Liver (tissue), 9 donors: ENCODE results near the gene SHC3. TPM values are rescaled to one million over a fixed set of nuclear protein-coding genes. Genes with fewer than 3 reads are reported as not detected.

ENCODE experiments used
- DNase-seq: peaks from one replicate; pipeline ENCODE4 v3.0.0-alpha.2; 2017; ENCODE audit warnings: low spot score
- H3K27ac ChIP-seq, 2 donors: one replicate each; pipeline ENCODE4 v1.7.0; 2013; ENCODE audit warnings: inconsistent platforms in 2 of 2, low read length in 2 of 2, control low read depth in 1 of 2, low read depth in 1 of 2, mild to moderate bottlenecking in 1 of 2
- H3K27me3 ChIP-seq, 4 donors: one replicate each; pipeline versions ENCODE4 v1.6.1 to v1.7.0; 2013; ENCODE audit warnings: low read length in 3 of 4, inconsistent platforms in 1 of 4, mild to moderate bottlenecking in 1 of 4, moderate library complexity in 1 of 4; ENCODE audit not compliant: control insufficient read depth in 4 of 4, insufficient read depth in 4 of 4
- H3K36me3 ChIP-seq, 4 donors: one replicate each; pipeline versions ENCODE4 v1.6.1 to v1.7.0; 2013; ENCODE audit warnings: low read length in 3 of 4, mild to moderate bottlenecking in 3 of 4, low read depth in 1 of 4, moderate library complexity in 1 of 4; ENCODE audit not compliant: control insufficient read depth in 4 of 4, insufficient read depth in 3 of 4
- H3K4me1 ChIP-seq, 4 donors: one replicate each; pipeline versions ENCODE4 v1.6.1 to v1.7.0; 2013; ENCODE audit warnings: low read length in 3 of 4, mild to moderate bottlenecking in 3 of 4, moderate library complexity in 1 of 4; ENCODE audit not compliant: control insufficient read depth in 4 of 4, insufficient read depth in 4 of 4
- H3K4me3 ChIP-seq, 3 donors: one replicate each; pipeline versions ENCODE4 v1.6.1 to v1.7.0; 2013; ENCODE audit warnings: low read length in 3 of 3, control low read depth in 1 of 3, low read depth in 1 of 3, mild to moderate bottlenecking in 1 of 3
- H3K9ac ChIP-seq, 2 donors: one replicate each; pipeline ENCODE4 v1.7.0; 2013; ENCODE audit warnings: low read length in 2 of 2, mild to moderate bottlenecking in 2 of 2, moderate library complexity in 2 of 2, control low read depth in 1 of 2, low read depth in 1 of 2
- H3K9me3 ChIP-seq, 4 donors: one replicate each; pipeline versions ENCODE4 v1.6.1 to v1.7.0; 2013; ENCODE audit warnings: low read length in 3 of 4; ENCODE audit not compliant: control insufficient read depth in 4 of 4
- ATF3 ChIP-seq: IDR thresholded peaks from 2 replicates; pipeline ENCODE4 v1.6.1; 2016; ENCODE audit warnings: antibody characterized with exemption
- EGR1 ChIP-seq, 2 donors: IDR thresholded peaks; 2 replicates each; pipeline ENCODE4 v1.6.1; 2016 to 2018; ENCODE audit warnings: antibody characterized with exemption in 2 of 2, low read depth in 2 of 2
- FOXA1 ChIP-seq: IDR thresholded peaks from 2 replicates; pipeline ENCODE4 v1.6.1; 2016; ENCODE audit warnings: antibody characterized with exemption
- FOXA2 ChIP-seq: IDR thresholded peaks from 2 replicates; pipeline ENCODE4 v1.6.1; 2016; ENCODE audit warnings: antibody characterized with exemption
- GABPA ChIP-seq, 2 donors: IDR thresholded peaks in 1 of 2; conservative IDR thresholded peaks in 1 of 2; 2 replicates each; pipeline ENCODE4 v1.6.1; 2016; ENCODE audit warnings: antibody characterized with exemption in 2 of 2, mild to moderate bottlenecking in 1 of 2, moderate library complexity in 1 of 2
- HNF4A ChIP-seq, 2 donors: conservative IDR thresholded peaks; 2 replicates each; pipeline ENCODE4 v1.6.1; 2016; ENCODE audit warnings: antibody characterized with exemption in 2 of 2, mild to moderate bottlenecking in 2 of 2
- HNF4G ChIP-seq: IDR thresholded peaks from 2 replicates; pipeline ENCODE4 v1.6.1; 2016; ENCODE audit warnings: antibody characterized with exemption
- JUND ChIP-seq, 2 donors: IDR thresholded peaks; 2 replicates each; pipeline ENCODE4 v1.6.1; 2016; ENCODE audit warnings: antibody characterized with exemption in 2 of 2
- NR2F2 ChIP-seq: IDR thresholded peaks from 2 replicates; pipeline ENCODE4 v1.6.1; 2016; ENCODE audit warnings: antibody characterized with exemption
- RAD21 ChIP-seq, 2 donors: IDR thresholded peaks; 2 replicates each; pipeline ENCODE4 v1.6.1; 2016; ENCODE audit warnings: antibody characterized with exemption in 2 of 2, mild to moderate bottlenecking in 2 of 2
- REST ChIP-seq: IDR thresholded peaks from 2 replicates; pipeline ENCODE4 v1.6.1; 2016; ENCODE audit warnings: antibody characterized with exemption, mild to moderate bottlenecking
- RXRA ChIP-seq, 2 donors: IDR thresholded peaks; 2 replicates each; pipeline ENCODE4 v1.6.1; 2017 to 2018; ENCODE audit warnings: antibody characterized with exemption in 2 of 2, mild to moderate bottlenecking in 1 of 2
- SP1 ChIP-seq: IDR thresholded peaks from 2 replicates; pipeline ENCODE4 v1.6.1; 2018; ENCODE audit warnings: antibody characterized with exemption, mild to moderate bottlenecking
- TAF1 ChIP-seq: conservative IDR thresholded peaks from 2 replicates; pipeline ENCODE4 v1.6.1; 2016; ENCODE audit warnings: antibody characterized with exemption, mild to moderate bottlenecking
- YY1 ChIP-seq: IDR thresholded peaks from 2 replicates; pipeline ENCODE4 v1.6.1; 2016; ENCODE audit warnings: antibody characterized with exemption, mild to moderate bottlenecking
- ZBTB33 ChIP-seq: IDR thresholded peaks from 2 replicates; pipeline ENCODE4 v1.6.1; 2016; ENCODE audit warnings: antibody characterized with exemption
- WGBS: extraction: QIAGEN DNeasy Blood & Tissue Kit; methylation state at CpG from one replicate; pipeline ENCODE4 v1.1.7; 2013; 5-methylcytosine and 5-hydroxymethylcytosine counted together
- polyA plus RNA-seq, 2 donors: library from polyadenylated mRNA; stranded (reverse) in 1 of 2; unstranded in 1 of 2; fragments of 200-250 nt in 1 of 2; fragments of >200 nt in 1 of 2; fragmentation: Nextera tagmentation in 1 of 2; extraction: Ambion mirVana in 1 of 2; gene quantifications; one replicate each; pipeline versions ENCODE4 v1.2.1 to v1.2.3, GENCODE V29; 2013 to 2015
- total RNA-seq, 2 donors: library from RNA; depleted of rRNA; stranded (reverse); fragments of >200 nt; gene quantifications; one replicate each; pipeline ENCODE4 v1.2.3, GENCODE V29; 2014
- TF ChIP-seq, protein P1 (sequence below): IDR thresholded peaks from 2 replicates; pipeline ENCODE4 v1.6.1; 2016; ENCODE audit warnings: antibody characterized with exemption
- donor health status: healthy.
- donor health status: healthy.
- donor health status: healthy.
- donor health status: healthy.
- donor health status: healthy.

Gene SHC3
- total and polyA plus RNA-seq, 4 donors = 0.03 to 0.08 (median 0.04) TPM

- H3K27ac ChIP-seq = no peak overlapping the region
- DNase-seq = no peak
- TF ChIP-seq, protein P1, sequence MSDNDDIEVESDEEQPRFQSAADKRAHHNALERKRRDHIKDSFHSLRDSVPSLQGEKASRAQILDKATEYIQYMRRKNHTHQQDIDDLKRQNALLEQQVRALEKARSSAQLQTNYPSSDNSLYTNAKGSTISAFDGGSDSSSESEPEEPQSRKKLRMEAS = no peak
- TF ChIP-seq HNF4G (no peak), TAF1 (no peak), GABPA (IDR thresholded peaks at IDR 0.05 in 1 of 2, conservative IDR thresholded peaks at IDR 0.05 in 1 of 2) (no peak), NR2F2 (no peak), EGR1 (IDR thresholded peaks at IDR 0.05; ENCODE audit: low read depth in 2 of 2) (no peak), YY1 (no peak), RXRA (IDR thresholded peaks at IDR 0.05) (no peak), REST (no peak), FOXA2 (no peak), FOXA1 (no peak), JUND (IDR thresholded peaks at IDR 0.05) (no peak), ATF3 (no peak)
- H3K27me3 ChIP-seq = no peaks in the 10 kb centered on the region
- no peaks in the 10 kb centered on the region for H3K9me3 ChIP-seq
- H3K4me1 ChIP-seq = no peaks in the 10 kb centered on the region
- no peaks in the 10 kb centered on the region for H3K36me3 ChIP-seq
- H3K9ac ChIP-seq = no peak overlapping the region
- H3K4me3 ChIP-seq = no peak overlapping the region
- 88% methylated on average over 1 of the region's 1 CpG for WGBS
Observed at GRCh38 chr9:89013660-89014059, 165.0 kb downstream of the SHC3 start.

GRCh38 chr9:89012294-89013042, 166.2 kb downstream of the SHC3 start:
- no peak for TF ChIP-seq NR2F2
- H3K36me3 ChIP-seq = no peaks in the 10 kb centered on the region
- 88% methylated on average over 13 of the region's 13 CpGs for WGBS

GRCh38 chr9:89011683-89012082, 166.9 kb downstream of the SHC3 start:
- no peak for DNase-seq
- H3K27me3 ChIP-seq = no peaks in the 10 kb centered on the region
- TF ChIP-seq RXRA (IDR thresholded peaks at IDR 0.05) = no peak
- TF ChIP-seq FOXA2 = no peak
- no peak for TF ChIP-seq TAF1
- TF ChIP-seq EGR1 (IDR thresholded peaks at IDR 0.05; ENCODE audit: low read depth in 2 of 2) = no peak
- no peak for TF ChIP-seq SP1
- no peak for TF ChIP-seq RAD21 (IDR thresholded peaks at IDR 0.05)
- no peak for TF ChIP-seq NR2F2
- no peak for TF ChIP-seq HNF4A (conservative IDR thresholded peaks at IDR 0.05)
- TF ChIP-seq GABPA (IDR thresholded peaks at IDR 0.05 in 1 of 2, conservative IDR thresholded peaks at IDR 0.05 in 1 of 2) = no peak
- TF ChIP-seq ZBTB33 = no peak
- no peak for TF ChIP-seq HNF4G
- no peak for TF ChIP-seq ATF3
- TF ChIP-seq JUND (IDR thresholded peaks at IDR 0.05) = no peak
- TF ChIP-seq REST = no peak
- 87% methylated on average over 2 of the region's 2 CpGs for WGBS
- no peaks in the 10 kb centered on the region for H3K36me3 ChIP-seq
- no peaks in the 10 kb centered on the region for H3K4me1 ChIP-seq
- H3K4me3 ChIP-seq = no peak overlapping the region
- H3K9me3 ChIP-seq = no peaks in the 10 kb centered on the region
- H3K9ac ChIP-seq = no peak overlapping the region
- H3K27ac ChIP-seq = no peak overlapping the region

More at GRCh38 chr9:89012294-89013042, 166.2 kb downstream of the SHC3 start:
- Histone ChIP-seq H3K4me3 (no peak overlapping the region), H3K9ac (no peak overlapping the region), H3K27ac (no peak overlapping the region), H3K9me3 (no peaks in the 10 kb centered on the region), H3K4me1 (no peaks in the 10 kb centered on the region), H3K27me3 (no peaks in the 10 kb centered on the region)
- no peak for DNase-seq
